Calu3 (cell line): ENCODE measurements around the gene GPR176. TPM values are rescaled to one million over a fixed set of nuclear protein-coding genes. Genes with fewer than 3 reads are reported as not detected.

ENCODE experiments used
- BruUV-seq: library from RNA; stranded (reverse); fragments of 400-500 nt; replicated peaks from 2 replicates; lab custom pipeline; 2021; lab: Mats Ljungman, UMichigan
- CTCF ChIA-PET: fragments of 300-600 bp; sonication (Branson Sonifier 250); formaldehyde crosslinking; loops from one replicate; lab custom pipeline; 2022; ENCODE audit warnings: antibody characterized with exemption; lab: Charles Lee
- DNase-seq: peaks from one replicate; pipeline ENCODE4 v3.0.0; 2022
- H3K27ac Mint-ChIP-seq: one replicate; pipeline ENCODE4 v1.8.0; 2022; ENCODE audit warnings: mixed read lengths; ENCODE audit not compliant: unreplicated experiment
- H3K27me3 Mint-ChIP-seq: one replicate; pipeline ENCODE4 v1.8.0; 2022; ENCODE audit warnings: mixed read lengths; ENCODE audit not compliant: unreplicated experiment
- H3K36me3 Mint-ChIP-seq: one replicate; pipeline ENCODE4 v1.8.0; 2022; ENCODE audit warnings: mild to moderate bottlenecking, moderate library complexity, mixed read lengths; ENCODE audit not compliant: insufficient read depth, unreplicated experiment
- H3K4me1 Mint-ChIP-seq: one replicate; pipeline ENCODE4 v1.8.0; 2022; ENCODE audit warnings: mild to moderate bottlenecking, low read depth, mixed read lengths; ENCODE audit not compliant: unreplicated experiment
- H3K4me3 Mint-ChIP-seq: one replicate; pipeline ENCODE4 v1.8.0; 2022; ENCODE audit warnings: mild to moderate bottlenecking, low read depth, moderate library complexity, mixed read lengths; ENCODE audit not compliant: unreplicated experiment
- H3K9me3 Mint-ChIP-seq: one replicate; pipeline ENCODE4 v1.8.0; 2022; ENCODE audit warnings: low read depth, mixed read lengths; ENCODE audit not compliant: unreplicated experiment
- intact Hi-C: fragments of 100-400 bp; cut with micrococcal nuclease; formaldehyde crosslinking; loops from one replicate; pipeline ENCODE4 v1.10.0; 2022; ENCODE audit not compliant: unreplicated experiment
- total RNA-seq: library from RNA; stranded (reverse); gene quantifications from 2 replicates; pipeline ENCODE4 v1.2.3, GENCODE V29; 2022
- TF ChIP-seq, protein P1 (sequence below): fragments of 200-600 bp; IDR thresholded peaks from one replicate; pipeline ENCODE4 v1.8.0; 2022; ENCODE audit warnings: antibody characterized with exemption; ENCODE audit not compliant: unreplicated experiment

GPR176 gene
- total RNA-seq, 1 experiment from 2014 or later: 10.2 TPM

GRCh38 chr15:39935241-39935640 is 15.2 kb upstream of the GPR176 start:
- Mint-ChIP-seq H3K36me3 (peaks cover 18% of the 10 kb centered on the region), H3K4me3 (no peak overlapping the region), H3K27ac (no peak overlapping the region), H3K4me1 (peaks cover 16% of the 10 kb centered on the region), H3K9me3 (no peaks in the 10 kb centered on the region), H3K27me3 (no peaks in the 10 kb centered on the region)
- DNase-seq: no peak
- BruUV-seq: no TSS peak
- CTCF ChIA-PET: interaction anchor here (0.5 to 1.5 kb wide), 3 partner anchors 10 to 1827 kb away, joined by 3 to 4 read pairs (median 3); no protein-coding TSS in a partner anchor
- TF ChIP-seq, protein P1, sequence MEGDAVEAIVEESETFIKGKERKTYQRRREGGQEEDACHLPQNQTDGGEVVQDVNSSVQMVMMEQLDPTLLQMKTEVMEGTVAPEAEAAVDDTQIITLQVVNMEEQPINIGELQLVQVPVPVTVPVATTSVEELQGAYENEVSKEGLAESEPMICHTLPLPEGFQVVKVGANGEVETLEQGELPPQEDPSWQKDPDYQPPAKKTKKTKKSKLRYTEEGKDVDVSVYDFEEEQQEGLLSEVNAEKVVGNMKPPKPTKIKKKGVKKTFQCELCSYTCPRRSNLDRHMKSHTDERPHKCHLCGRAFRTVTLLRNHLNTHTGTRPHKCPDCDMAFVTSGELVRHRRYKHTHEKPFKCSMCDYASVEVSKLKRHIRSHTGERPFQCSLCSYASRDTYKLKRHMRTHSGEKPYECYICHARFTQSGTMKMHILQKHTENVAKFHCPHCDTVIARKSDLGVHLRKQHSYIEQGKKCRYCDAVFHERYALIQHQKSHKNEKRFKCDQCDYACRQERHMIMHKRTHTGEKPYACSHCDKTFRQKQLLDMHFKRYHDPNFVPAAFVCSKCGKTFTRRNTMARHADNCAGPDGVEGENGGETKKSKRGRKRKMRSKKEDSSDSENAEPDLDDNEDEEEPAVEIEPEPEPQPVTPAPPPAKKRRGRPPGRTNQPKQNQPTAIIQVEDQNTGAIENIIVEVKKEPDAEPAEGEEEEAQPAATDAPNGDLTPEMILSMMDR: no peak
- intact Hi-C loops: no loop called here

DNA sequence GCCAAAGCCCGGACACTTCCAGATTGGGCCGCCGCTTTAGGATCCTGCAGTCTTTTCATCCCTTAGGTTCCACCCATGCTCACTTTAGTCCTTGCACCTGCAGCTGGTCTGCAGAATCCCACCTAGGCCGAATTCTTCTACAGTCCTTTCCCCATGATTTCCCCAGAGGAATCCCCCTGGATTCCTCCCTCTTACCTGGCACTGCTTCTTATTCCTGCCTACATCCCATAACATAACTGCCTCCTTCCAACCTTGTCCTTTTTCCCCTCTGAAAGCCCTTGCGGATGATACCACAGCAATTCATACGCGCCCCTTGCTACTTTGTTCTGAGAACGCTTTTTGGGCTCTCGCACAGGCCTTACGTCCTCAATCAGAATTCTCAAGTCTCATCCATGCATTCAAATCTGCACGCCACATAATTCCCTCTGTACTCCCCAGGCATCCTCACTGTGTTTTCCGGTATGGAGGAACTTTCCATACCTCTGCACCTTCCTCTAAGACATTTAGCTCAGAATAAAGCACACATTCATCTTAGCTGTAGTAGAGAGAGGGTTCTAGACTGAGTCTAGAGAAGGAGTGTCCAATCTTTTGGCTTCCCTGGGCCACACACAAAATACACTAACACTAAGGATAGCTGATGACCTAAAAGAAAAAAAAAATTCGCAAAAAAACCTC is 14.5 kb upstream of the GPR176 start:
- CTCF ChIA-PET: interaction anchor here (0.8 to 1.2 kb wide), 2 partner anchors 14 to 47 kb away, joined by 3 read pairs; partner anchors contain the start of gene GPR176
- peak overlapping the region; percentile 71 for H3K27ac Mint-ChIP-seq
- H3K4me3 Mint-ChIP-seq: peak overlapping the region; percentile 90
- BruUV-seq: TSS peak; percentile 43
- no peak for DNase-seq
- H3K27me3 Mint-ChIP-seq: no peaks in the 10 kb centered on the region
- peaks cover 18% of the 10 kb centered on the region for H3K36me3 Mint-ChIP-seq
- TF ChIP-seq, protein P1: no peak
- no peaks in the 10 kb centered on the region for H3K9me3 Mint-ChIP-seq
- H3K4me1 Mint-ChIP-seq: peaks cover 16% of the 10 kb centered on the region
- intact Hi-C loops: loop anchor here (5.0 kb wide), 2 partner anchors 132 to 147 kb away; no protein-coding TSS in a partner anchor

DNA sequence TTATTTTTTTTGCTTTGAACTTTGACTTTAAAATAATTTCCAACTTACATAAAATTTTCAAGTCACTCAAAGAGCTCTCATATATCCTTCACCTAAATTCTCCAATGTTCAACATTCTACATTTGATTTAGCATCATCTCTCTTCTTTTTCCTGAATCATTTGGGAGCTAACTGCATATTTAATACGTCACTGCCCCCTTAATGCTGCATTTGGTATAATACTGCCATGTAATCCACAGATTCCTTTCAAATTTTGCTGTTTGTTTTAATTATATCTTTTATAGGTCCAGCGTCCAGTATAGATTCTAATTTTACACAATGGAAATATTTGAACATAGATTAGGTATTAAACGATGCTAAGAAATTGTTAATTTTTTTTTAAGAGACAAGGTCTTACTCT is 11.5 kb upstream of the GPR176 start:
- Mint-ChIP-seq H3K27me3 (no peaks in the 10 kb centered on the region), H3K4me1 (peaks cover 16% of the 10 kb centered on the region), H3K27ac (no peak overlapping the region), H3K9me3 (no peaks in the 10 kb centered on the region), H3K4me3 (no peak overlapping the region), H3K36me3 (peaks cover 18% of the 10 kb centered on the region)
- TF ChIP-seq, protein P1: no peak
- DNase-seq: no peak
- CTCF ChIA-PET: no interaction called here
- intact Hi-C loops: loop anchor here (5.0 kb wide), 2 partner anchors 129 to 144 kb away; no protein-coding TSS in a partner anchor
- BruUV-seq: no TSS peak

- Mint-ChIP-seq H3K27ac (no peak overlapping the region), H3K36me3 (peaks cover under 1% of the 10 kb centered on the region)
Measured at GRCh38 chr15:39926526-39926925, 6.5 kb upstream of the GPR176 start.

More at GRCh38 chr15:39926526-39926925, 6.5 kb upstream of the GPR176 start:
- no TSS peak for BruUV-seq
- TF ChIP-seq, protein P1: no peak
- CTCF ChIA-PET: no interaction called here
- Mint-ChIP-seq H3K4me3 (no peak overlapping the region), H3K27me3 (no peaks in the 10 kb centered on the region), H3K9me3 (no peaks in the 10 kb centered on the region), H3K4me1 (peaks cover 7% of the 10 kb centered on the region)
- DNase-seq: no peak
- intact Hi-C loops: no loop called here
